IPS-NIHi7 (cell line): Measurements from ENCODE around the gene STARD8.
"Not testable (repeated sequence)": the region's sequence is repeated elsewhere in the genome, so short reads cannot be mapped to it uniquely, and the experiment has no call there.

Experiments used
- DNase-seq: peaks from one replicate; pipeline ENCODE4 v3.0.0; 2012; ENCODE audit warnings: mixed read lengths; ENCODE audit errors: extremely low spot score

Gene STARD8

GRCh38 chrX:68656473-68656872, 9.0 kb downstream of the STARD8 start:
- not testable (repeated sequence) for DNase-seq

GRCh38 chrX:68658530-68658929, 11.1 kb downstream of the STARD8 start:
- DNase-seq = no peak

DNA sequence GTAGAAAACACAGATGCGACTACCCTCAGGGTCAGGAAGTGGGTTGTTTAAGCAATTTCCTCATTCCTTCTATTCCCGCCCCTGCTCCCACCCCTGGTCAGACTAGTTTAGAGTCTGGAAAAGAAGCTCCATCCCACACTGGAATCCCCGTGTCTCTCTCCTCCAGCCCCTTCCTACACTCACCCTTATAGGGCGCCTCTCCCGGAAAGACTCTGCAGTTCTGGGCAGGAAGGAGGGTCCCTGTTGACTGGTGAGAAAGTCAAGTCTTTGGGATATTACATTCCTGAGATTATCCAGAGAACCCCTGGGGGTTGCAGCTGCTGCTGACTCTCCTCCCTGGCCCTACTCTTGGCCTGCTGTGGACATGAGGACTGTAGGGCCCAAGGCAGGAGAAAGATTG, 11.9 kb downstream of the STARD8 start:
- DNase-seq = peak; percentile 35

GRCh38 chrX:68659786-68660185, 12.3 kb downstream of the STARD8 start:
- DNase-seq = no peak

GRCh38 chrX:68660746-68661145, 13.3 kb downstream of the STARD8 start:
- DNase-seq = no peak

DNA sequence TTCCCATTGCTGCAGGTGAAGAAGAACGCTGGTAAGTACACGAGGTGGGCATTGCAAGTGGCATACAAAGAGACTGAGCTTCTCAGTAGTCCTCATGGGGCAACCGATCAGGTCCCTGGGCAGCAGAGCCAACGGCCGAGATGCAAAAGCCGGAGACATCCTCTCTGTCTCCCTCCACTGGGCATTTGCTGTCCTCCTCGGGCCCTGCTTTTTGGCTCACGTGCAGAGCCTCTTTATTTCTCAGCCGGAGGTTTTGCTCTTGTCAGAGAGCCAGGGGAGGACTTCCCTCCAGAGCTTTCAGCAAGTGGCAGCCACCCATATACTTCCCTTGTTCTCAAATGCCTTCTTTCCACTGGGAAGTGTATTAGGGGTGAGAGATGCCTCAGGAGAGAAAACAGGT, 18.0 kb downstream of the STARD8 start:
- no peak for DNase-seq

DNA sequence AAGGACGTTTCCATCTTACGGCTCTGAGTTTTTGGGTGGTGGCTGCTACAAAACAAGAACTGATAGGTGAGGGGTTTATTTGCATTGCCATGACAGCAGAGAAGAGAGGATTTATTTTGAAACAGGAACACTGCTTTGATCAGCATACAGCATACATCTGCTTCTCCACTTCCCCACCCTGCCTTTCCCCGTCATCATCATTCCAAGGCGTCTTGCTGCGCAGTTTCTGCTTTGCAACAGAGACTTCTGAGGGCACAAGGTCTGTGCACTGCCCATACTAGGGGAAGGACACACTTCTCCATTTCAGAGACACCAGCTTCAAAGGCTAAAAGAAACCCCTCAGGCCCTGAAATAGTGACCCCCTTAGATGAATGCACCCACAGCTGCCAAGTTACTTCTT, 19.1 kb downstream of the STARD8 start:
- no peak for DNase-seq

DNA sequence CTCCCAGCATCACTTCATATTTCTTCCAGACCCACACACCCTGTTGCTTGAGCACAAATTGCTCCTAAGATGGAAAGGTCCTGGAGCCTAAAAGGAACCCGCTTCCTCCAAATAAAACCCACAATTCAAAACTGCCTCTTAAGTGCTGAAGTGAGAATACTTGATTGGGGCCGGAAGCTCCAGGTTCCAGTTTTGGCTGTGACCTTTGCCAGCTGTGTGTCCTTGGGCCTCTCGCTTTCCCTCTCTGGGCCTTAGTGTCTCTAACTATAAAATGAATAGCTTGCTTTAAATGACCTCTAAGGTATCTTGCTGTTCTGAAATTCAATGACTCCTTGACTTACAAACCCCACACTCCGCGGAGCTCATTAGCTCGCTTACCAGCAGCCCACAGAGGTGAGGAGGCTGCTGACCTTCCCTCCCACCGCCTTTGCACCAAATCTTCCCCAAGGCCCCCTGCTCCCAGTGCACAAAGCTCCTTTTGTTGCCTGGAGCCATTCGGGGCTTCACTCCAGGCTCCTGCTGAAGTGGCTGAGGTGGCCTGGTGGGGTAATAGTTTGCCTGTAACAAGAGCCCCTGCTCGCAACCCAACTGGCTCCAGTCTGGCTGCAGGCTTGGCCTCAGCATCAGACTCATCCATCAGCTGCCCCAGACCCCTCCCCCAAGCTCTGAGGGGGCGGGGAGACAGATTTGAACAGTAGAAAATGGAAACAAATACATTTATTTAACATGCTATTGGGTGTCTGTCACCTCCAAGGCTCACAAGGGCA, 21.8 kb downstream of the STARD8 start:
- peak; percentile 59 for DNase-seq

- no peak for DNase-seq
Observed at GRCh38 chrX:68669871-68670270, 22.4 kb downstream of the STARD8 start.

- DNase-seq = no peak
Observed at GRCh38 chrX:68671221-68671620, 23.8 kb downstream of the STARD8 start.

DNA sequence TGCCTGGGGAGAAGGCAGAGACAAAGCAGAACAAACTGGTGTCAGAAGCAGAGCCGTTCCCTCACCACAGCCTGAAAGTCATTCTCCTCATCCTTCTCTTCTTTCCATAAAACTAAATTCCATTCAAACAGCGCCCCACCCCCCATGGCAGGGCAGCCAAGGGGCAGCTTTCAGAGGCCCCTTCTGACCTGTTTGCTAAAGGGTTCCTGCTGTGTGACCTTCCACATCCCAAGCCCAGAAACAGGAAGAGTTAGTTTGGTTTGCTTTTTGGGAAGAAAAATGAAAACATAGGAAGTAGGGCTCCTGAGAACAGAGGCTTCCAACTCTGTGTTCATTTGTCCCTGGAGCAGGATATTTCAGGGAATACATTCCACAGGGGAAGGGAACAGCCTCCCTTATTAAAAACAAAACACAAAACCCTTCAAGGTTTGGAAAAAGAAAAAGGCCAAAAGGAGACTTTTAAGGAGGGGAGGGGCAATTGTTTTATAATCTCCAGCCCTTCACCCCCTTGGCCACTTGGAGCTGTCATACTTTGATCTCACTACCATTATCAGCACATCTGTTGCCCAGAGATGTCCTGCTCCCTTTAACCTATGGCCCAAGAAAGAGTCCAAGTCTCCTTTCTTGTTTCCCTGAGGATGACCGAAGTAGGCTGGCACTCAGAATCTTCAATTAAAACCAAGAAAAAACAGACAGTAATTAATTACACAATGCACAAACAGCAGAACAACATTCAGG, 25.3 kb downstream of the STARD8 start:
- peak; percentile 35 for DNase-seq

- no peak for DNase-seq
Observed at GRCh38 chrX:68675571-68675970, 28.1 kb downstream of the STARD8 start.

- DNase-seq = no peak
Observed at GRCh38 chrX:68676335-68676734, 28.9 kb downstream of the STARD8 start.

DNA sequence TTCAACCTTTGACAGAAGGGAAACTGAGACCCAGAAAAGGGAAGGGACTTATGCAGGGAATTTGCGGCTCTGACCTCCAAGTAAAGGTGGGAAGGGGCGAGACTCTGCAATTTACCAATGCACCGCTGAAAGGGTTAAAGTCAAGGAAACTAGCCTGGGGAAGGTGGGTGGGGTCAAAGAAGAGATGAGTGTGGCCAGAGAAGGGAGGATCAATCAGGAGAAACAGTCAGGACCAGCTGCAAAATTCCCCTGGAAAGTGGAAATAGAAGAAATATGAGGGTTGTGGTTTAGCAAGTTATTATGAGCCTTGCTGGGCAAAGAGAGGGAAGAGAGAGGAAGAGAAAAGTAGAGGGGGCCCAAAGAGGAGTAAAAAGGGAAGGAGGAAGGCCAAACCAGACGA, 30.5 kb downstream of the STARD8 start:
- DNase-seq = no peak

- DNase-seq = no peak
Observed at GRCh38 chrX:68681443-68681941, 34.0 kb downstream of the STARD8 start.

DNA sequence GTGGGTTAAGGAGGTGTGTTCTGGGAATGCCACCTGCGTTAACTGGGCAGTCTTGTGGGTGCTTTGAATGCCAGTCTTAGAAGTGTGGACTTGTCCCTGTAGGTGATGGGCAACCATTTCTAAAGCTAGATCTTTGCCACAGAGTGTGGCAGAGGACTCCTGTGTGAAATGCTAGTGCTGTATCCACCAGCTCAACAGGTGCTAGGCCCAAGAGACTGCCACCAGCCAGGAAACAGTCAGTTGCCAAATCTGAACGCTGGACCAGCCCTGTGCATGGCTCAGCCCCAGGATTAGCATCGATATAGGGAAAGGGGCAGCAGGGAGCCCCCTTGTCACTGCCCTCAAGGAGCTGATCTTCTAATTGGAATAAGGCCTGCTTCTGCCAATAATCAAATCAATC, 35.3 kb downstream of the STARD8 start:
- DNase-seq = no peak

DNA sequence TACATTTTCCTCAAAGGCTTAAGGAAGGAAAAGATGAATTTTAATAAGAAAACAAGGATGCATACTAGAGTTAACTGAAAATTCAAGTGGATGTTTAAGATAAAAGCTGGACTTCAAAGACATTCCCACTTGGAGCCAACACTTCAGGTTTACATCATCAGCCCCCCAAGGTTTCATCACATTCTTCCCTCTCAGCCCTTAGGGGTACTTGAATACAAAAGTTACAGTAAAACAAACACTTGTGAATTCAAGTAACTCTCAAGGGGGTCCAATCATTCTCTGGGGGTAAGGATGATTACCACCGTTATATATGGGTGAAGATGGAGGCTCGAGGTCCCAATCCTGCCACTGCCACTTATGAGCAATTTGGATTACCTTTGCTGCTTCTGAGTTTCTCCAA, 36.1 kb downstream of the STARD8 start:
- no peak for DNase-seq

DNA sequence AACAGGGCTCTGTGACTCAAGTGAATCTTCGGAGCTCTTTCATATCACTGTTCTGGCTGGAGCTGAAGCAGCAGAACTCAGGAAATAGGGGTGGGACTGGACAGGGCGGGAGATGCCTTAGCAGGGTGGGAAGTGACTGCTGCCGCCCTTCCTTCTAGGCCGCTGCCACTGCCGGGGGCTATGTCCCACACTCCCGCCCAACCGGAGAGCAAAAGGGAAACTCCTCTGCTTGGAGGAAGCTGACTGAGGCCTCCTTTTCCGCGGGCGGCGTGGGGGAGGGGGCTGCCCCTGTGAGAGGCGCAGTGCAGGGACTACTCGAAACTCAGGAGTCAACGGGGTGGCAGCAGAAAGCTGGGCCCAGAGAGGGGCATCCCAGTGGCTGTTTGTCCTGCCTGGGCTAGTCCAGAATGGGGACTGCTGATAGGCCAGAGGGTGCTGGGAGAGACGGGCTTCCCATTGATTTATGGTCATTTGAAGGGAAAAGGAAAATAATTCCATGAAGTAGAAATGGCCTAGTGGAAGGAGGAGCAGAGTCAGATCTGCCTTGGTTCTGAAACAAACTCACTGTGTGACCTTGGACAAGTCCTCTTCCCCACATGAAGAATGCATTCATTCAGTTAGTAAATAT, 36.9 kb downstream of the STARD8 start:
- no peak for DNase-seq

- no peak for DNase-seq
Observed at GRCh38 chrX:68684919-68685304, 37.4 kb downstream of the STARD8 start.

GRCh38 chrX:68685685-68686084, 38.2 kb downstream of the STARD8 start:
- DNase-seq = peak; percentile 41

DNA sequence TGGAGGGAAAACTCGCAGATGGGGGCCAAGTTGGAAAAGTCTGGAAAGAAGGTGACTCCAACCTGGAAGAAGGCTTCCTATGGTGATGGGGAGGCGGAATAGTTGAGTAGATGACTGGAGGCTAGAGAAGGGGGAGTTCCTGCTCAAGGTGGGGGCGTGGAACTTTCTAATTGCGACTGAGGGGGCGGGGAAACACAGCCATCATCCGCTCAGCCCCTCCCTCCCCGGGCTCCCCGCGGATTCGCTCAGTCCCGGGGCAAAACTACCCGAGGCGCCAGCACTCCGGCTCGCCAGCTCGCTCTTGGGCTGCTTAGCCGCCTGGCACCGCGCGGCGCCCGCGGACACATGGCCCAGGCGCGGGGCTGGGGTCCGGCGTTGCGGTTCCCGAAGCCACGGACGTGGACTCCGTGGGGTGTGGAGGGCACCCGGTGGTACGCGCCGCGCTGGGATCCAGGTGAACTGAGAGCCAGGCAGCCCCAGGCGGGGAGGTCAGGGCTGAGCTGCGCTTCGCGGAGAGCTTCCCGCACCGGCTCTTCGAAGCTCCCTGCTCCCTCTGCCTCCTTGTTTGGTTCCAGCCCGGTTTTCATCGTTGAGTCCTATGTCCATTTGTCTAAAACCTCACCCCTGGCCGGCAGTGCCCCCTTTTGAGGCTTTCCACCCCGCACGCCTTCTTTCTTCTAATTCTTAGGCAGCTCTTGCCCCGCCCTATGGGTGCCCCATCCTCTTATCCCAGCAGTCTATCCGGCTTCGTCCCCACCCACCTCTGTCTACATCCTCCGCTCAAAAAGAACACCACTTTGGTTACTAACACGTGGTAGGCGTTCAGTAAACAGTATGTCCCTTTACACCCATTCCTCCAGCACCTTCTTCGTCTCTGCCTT, 38.9 kb downstream of the STARD8 start:
- peak; percentile 48 for DNase-seq

GRCh38 chrX:68688931-68689330, 41.5 kb downstream of the STARD8 start:
- DNase-seq = not testable (repeated sequence)
